KBM-7 (cell line): Measurements from ENCODE around the gene ATP6V0C.
"Not testable (repeated sequence)": the region's sequence is repeated elsewhere in the genome, so short reads cannot be mapped to it uniquely, and the experiment has no call there.

Experiments
- DNase-seq: peaks from one replicate; pipeline ENCODE4 v3.0.0-alpha.2; 2015
- in situ Hi-C: fragments of 300-500 bp; cut with MboI; formaldehyde crosslinking; loops from 2 replicates; pipeline ENCODE4 v1.14.3; 2020; ENCODE audit warnings: low sequenced_read_pairs, low pct_unique_long_range_greater_than_20kb, mixed read lengths

ATP6V0C gene

GRCh38 chr16:2473999-2474876 lies 39.5 kb upstream of the ATP6V0C start:
- in situ Hi-C loops: no loop called here
- peak; percentile 64 for DNase-seq

DNA sequence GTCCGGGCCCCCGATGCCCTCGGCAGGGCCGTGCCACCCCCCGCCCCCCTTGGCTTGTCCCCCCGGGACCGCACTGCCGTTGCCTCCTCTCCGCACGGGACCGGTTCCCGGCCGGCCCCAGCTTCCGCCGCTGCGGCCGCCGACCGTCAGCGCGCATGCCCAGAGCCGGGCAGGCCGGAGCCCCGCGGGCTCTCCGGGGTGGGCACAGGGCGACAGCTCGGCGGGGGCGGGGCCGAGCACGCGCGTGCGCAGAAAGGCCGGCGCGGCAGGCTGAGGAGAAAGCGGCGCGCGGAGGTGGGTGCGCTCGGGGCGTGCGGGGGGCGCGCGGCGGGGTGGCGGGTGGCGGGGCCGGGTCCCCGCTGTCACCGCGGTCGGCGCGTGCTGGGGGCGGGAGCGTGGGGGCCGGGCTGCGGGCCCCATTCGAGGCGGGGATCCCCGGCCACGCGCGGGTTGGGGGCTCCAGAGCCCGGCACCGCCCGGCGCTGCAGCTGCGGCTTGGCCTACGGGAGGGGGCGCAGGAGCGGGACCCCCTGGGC lies 38.8 kb upstream of the ATP6V0C start, which contains the start of gene TBC1D24:
TSS of gene TBC1D24 (plus strand) at position 251 of the 536 bp plus-strand sequence. CDS start 21,022 bp downstream, outside the sequence.
- DNase-seq: peak; percentile 78

DNA sequence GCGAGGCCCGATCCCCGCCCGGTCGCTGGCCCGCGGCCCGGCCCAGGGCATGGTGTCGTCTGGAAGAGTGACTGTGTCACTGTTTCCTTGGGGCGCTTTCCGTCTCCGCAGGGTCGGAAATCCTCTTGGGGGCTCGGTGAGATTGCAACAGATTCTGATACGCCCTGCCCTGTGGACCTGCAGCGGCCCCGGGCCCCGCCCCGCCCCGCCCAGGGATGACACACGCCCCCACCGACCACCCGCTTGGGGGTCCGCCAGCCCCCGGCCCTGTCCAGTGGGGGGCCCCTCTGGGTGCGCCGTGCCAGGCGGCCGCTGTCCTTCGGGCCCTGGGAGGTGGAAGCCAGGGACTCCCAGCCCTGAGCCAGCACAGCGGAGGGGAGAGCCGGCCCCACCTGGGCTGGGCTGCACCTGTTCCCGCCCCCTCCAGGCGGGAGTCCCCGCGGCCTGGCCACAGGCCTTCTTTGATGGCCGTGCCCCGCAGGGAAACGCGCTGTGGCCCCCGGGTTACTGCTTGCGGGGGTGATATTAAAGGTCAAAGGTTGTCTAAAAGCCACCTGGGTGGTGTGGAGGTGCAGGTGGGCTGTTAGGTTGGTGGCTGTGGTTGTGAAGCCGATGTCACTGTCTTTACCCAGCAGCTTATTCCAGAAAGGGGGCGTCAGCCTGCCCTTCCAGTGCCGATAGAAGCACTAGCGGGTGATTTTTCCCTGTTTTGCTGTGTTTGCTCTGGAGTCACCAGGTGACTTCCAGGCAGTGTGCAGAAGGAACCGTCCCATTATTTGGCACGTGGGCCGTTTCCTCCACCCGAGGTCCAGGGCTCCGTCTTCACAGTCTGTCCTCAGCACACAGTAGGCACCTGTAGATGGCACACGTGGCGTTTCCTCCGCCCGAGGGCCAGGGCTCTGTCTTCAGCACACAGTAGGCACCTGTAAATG lies 38.1 kb upstream of the ATP6V0C start:
- no peak for DNase-seq
- in situ Hi-C loops: no loop called here

More for the DNA sequence above, 38.8 kb upstream of the ATP6V0C start, which contains the start of gene TBC1D24:
- in situ Hi-C loops: no loop called here

DNA sequence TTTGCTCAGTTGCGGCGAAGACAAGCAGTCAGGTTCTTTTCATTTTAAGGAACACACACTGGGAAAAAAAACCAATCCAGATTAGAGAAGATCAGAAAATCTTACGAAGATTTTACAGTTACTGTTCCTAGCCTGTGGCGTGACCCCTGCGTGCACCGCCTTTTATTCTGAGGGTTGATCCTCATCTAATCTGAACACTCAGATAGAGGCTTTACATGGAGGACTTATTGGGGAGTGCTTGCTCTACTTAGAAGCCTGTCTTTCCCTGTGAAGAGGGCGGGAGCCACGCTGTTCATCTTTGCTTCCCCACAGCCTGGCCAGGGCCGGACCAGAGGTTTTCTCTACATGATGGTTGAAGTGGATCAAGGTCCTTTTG lies 37.4 kb upstream of the ATP6V0C start:
- no peak for DNase-seq
- in situ Hi-C loops: no loop called here

GRCh38 chr16:2476741-2477140 lies 37.0 kb upstream of the ATP6V0C start:
- in situ Hi-C loops: no loop called here
- DNase-seq: no peak

DNA sequence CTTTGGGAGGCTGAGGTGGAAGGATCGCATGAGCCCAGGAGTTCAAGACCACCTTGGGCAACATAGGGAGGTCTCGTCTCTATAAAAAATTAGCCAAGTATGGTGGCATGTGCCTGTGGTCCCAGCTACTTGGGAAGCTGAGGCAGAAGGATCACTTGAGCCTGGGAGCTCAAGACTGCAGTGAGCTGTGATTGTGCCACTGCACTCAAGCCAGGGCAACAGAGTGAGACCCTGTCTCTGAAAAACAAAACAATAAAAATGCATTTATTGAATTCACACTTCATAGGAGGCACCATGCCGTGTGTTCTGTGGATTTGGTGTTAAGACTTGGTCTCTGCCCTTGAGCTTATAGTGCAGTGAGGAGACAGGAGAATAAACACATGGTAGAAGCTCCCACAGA lies 36.4 kb upstream of the ATP6V0C start:
- in situ Hi-C loops: no loop called here
- DNase-seq: no peak

- in situ Hi-C loops: no loop called here
- DNase-seq: no peak
These were observed 35.5 kb upstream of the ATP6V0C start for GRCh38 chr16:2478279-2478678.

- DNase-seq, in situ Hi-C loops: not testable (repeated sequence)
These were observed 33.8 kb upstream of the ATP6V0C start for GRCh38 chr16:2479996-2480395.

GRCh38 chr16:2480948-2481347 lies 32.8 kb upstream of the ATP6V0C start:
- in situ Hi-C loops: no loop called here
- no peak for DNase-seq

GRCh38 chr16:2481676-2482075 lies 32.1 kb upstream of the ATP6V0C start:
- in situ Hi-C loops: no loop called here

DNA sequence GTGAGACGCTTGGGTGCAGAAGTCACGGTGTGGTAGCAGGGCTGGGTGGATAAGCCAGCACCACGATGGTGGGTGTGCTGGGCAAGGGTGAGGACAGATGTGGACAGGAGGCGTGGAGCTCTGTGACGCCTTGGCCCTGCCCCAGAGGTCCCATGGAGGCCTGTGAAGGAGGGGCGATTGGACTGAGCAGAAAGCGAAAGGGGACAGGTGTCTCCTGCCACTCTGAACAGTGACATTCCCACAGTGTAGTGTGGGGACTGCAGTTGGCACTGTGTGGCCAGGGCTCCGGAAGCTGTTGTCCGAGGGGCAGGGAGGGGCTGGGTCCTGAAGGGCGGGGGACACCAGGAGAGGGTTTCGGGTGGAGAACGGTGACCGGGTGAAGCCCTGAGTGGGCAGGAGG lies 31.5 kb upstream of the ATP6V0C start:
- in situ Hi-C loops: no loop called here
- no peak for DNase-seq

More at GRCh38 chr16:2481676-2482075, 32.1 kb upstream of the ATP6V0C start:
- no peak for DNase-seq

- in situ Hi-C loops: no loop called here
- no peak for DNase-seq
These were observed 30.8 kb upstream of the ATP6V0C start for GRCh38 chr16:2482708-2483534.

DNA sequence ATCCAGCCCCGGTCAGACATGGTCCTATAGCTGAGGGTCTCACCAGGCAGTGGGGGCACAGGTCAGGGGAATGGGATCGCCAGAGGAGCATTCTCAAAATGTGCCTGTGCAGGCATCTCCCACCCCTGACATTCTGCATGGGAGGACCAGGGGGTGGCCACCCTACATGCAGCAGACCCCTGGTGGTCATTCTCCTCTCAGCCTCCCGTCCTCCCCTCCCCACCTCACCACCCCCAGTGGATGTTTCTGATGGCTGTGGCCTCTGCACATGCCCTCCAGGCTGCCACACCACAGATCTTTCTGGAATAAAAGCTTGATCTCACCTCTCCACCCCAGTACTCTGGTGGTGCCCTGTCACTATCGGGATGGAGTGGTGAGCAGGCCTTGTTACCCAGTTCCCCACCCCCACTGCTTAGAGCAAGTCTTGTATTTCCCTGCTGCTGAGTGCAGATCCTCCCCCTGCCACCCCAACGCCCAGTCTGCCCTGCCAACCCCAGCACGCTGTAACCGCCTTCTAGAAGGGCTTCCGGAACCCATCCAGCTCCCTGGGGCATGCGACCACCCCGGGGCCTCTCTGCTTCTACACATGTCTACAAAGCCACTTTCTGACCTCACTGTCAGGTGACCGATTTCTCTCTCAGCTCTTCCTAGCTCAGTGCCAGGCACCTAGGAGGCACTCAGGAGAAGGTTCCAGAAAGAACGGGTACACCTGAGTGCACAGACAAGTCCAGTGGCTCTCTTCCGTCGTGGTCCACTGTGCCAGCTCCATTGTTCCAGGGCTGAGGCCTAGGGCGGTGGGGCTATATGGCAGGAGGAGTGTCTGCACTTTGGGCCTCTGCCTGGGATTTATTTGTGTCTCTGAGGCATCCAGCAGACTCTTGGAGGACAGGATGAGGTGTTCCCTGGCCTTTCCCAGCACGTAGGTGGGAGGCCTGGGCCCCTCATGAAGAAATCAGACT lies 29.5 kb upstream of the ATP6V0C start:
- in situ Hi-C loops: no loop called here
- DNase-seq: no peak

GRCh38 chr16:2484898-2485508 lies 28.7 kb upstream of the ATP6V0C start:
- in situ Hi-C loops: no loop called here
- DNase-seq: no peak

GRCh38 chr16:2485811-2486507 lies 27.8 kb upstream of the ATP6V0C start:
- in situ Hi-C loops: no loop called here
- no peak for DNase-seq

GRCh38 chr16:2486645-2487516 lies 26.9 kb upstream of the ATP6V0C start:
- DNase-seq: peak; percentile 48
- in situ Hi-C loops: no loop called here
